T-cell (primary cell): ENCODE data around the gene PRDM16. TPM values are rescaled to one million over a fixed set of nuclear protein-coding genes. Genes with fewer than 3 reads are reported as not detected.

Experiments
- ATAC-seq, 4 experiments: fragments of 200-7000 bp in 3 of 4; fragments of 150-1000 bp in 1 of 4; cut with Tn5 transposase; replicated peaks in 1 of 4; 1 replicate in 3 of 4; 2 replicates in 1 of 4; pipeline ENCODE4 v1.10.0; 2021; ENCODE audit warnings: moderate library complexity in 3 of 4, mild to moderate bottlenecking in 2 of 4, moderate number of reproducible peaks in 1 of 4
- CTCF ChIA-PET, 2 donors: fragments of 300-600 bp; sonication (Branson Sonifier 250); formaldehyde crosslinking; loops; one replicate each; lab custom pipeline; 2022; ENCODE audit warnings: antibody characterized with exemption in 2 of 2; lab: Charles Lee
- POLR2A ChIA-PET, 2 donors: fragments of 300-600 bp; sonication (Branson Sonifier 250); formaldehyde crosslinking; loops; one replicate each; lab custom pipeline; 2022; ENCODE audit warnings: antibody characterized with exemption in 2 of 2; lab: Charles Lee
- DNase-seq, 35 experiments: peaks; one replicate each; pipeline versions ENCODE4 v3.0.0 to v3.0.0-alpha.2; 2013 to 2023
- H3K27ac ChIP-seq: one replicate; pipeline ENCODE4 v1.5.1; 2013; ENCODE audit warnings: low read length
- H3K27me3 ChIP-seq, 2 experiments: replicated peaks in 1 of 2; 1 replicate in 1 of 2; 2 replicates in 1 of 2; pipeline versions ENCODE4 v1.6.1 to v1.7.0; 2013; ENCODE audit warnings: low read length in 1 of 2, mixed read lengths in 1 of 2; ENCODE audit not compliant: control insufficient read depth in 2 of 2, insufficient read depth in 2 of 2; ENCODE audit errors: extremely low read depth in 1 of 2
- H3K36me3 ChIP-seq, 2 donors: 1 replicate in 1 of 2; 2 replicates in 1 of 2; pipeline versions ENCODE4 v1.6.1 to v1.7.0; 2013; ENCODE audit warnings: low read length in 1 of 2; ENCODE audit not compliant: control insufficient read depth in 2 of 2, insufficient read depth in 1 of 2; ENCODE audit errors: extremely low read depth in 1 of 2
- H3K4me1 ChIP-seq, 2 experiments: 1 replicate in 1 of 2; 2 replicates in 1 of 2; pipeline versions ENCODE4 v1.6.1 to v1.7.0; 2013; ENCODE audit warnings: low read length in 2 of 2, mixed read lengths in 1 of 2; ENCODE audit not compliant: insufficient read depth in 2 of 2, control insufficient read depth in 1 of 2; ENCODE audit errors: extremely low read depth in 1 of 2
- H3K4me3 ChIP-seq, 2 donors: 1 replicate in 1 of 2; 2 replicates in 1 of 2; pipeline versions ENCODE4 v1.5.1 to v1.7.0; 2013; ENCODE audit warnings: mild to moderate bottlenecking in 2 of 2, low read length in 1 of 2, moderate library complexity in 1 of 2; ENCODE audit not compliant: control insufficient read depth in 1 of 2; ENCODE audit errors: extremely low read depth in 1 of 2
- H3K9me3 ChIP-seq: 2 replicates; pipeline ENCODE4 v1.7.0; 2013
- H3K27ac Mint-ChIP-seq, 2 donors: one replicate each; pipeline ENCODE4 v1.8.0; 2020 to 2021; ENCODE audit warnings: mild to moderate bottlenecking in 2 of 2, mixed read lengths in 2 of 2
- H3K27me3 Mint-ChIP-seq, 2 donors: one replicate each; pipeline ENCODE4 v1.8.0; 2021 to 2022; ENCODE audit warnings: mixed read lengths in 2 of 2
- H3K36me3 Mint-ChIP-seq: one replicate; pipeline ENCODE4 v1.8.0; 2021; ENCODE audit warnings: mixed read lengths
- H3K4me1 Mint-ChIP-seq, 3 donors: one replicate each; pipeline ENCODE4 v1.8.0; 2020 to 2022; ENCODE audit warnings: mixed read lengths in 3 of 3, mild to moderate bottlenecking in 1 of 3
- H3K4me3 Mint-ChIP-seq, 3 donors: one replicate each; pipeline ENCODE4 v1.8.0; 2020 to 2022; ENCODE audit warnings: mild to moderate bottlenecking in 3 of 3, mixed read lengths in 3 of 3, moderate library complexity in 3 of 3
- H3K9me3 Mint-ChIP-seq, 3 donors: one replicate each; pipeline ENCODE4 v1.8.0; 2020 to 2022; ENCODE audit warnings: mixed read lengths in 3 of 3
- WGBS: methylation state at CpG from one replicate; pipeline ENCODE4 v1.1.5; 2013; ENCODE audit warnings: missing lambda C conversion rate; ENCODE audit not compliant: insufficient coverage; 5-methylcytosine and 5-hydroxymethylcytosine counted together
- total RNA-seq, 35 experiments: library from RNA in 6 of 35; stranded (reverse) in 6 of 35; fragments of 120-200 nt in 1 of 35; gene quantifications; one replicate each; pipeline versions ENCODE4 v1.2.1 to v1.2.4 and lab custom pipeline; 2013 to 2026

The PRDM16 gene
- total RNA-seq, 5 donors from 2014 or later (not counting 1 experiment from before 2014, with no cell fraction given) = 0.15 to 0.70 (median 0.24) TPM; not detected in 1

DNA sequence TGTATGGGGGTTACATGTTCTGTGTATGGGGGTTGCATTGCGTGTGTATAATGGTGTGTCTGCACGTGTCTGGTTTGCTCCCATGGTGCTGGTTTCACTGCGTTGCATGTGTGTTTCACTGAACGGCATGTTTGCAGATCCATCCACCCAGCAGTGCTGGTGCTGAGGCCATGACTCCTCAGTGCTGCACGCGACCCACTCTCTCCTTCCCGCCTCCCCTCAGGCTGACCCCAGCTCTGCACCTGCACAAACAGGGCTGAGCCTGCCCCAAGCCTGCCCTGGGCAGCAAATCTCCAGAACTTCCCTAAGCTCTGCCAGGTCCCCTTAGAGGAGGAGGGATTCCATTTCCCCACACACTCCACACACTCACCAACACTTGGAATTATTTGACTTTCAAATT is 29.0 kb upstream of the PRDM16 start:
- Histone ChIP-seq H3K4me1 (peaks cover 13 to 14% of the 10 kb centered on the region in 2 experiments), H3K9me3 (no peaks in the 10 kb centered on the region), H3K27me3 (peaks cover 0 to 19% of the 10 kb centered on the region in 2 experiments), H3K36me3 (no peaks in the 10 kb centered on the region), H3K27ac (no peak overlapping the region), H3K4me3 (no peak overlapping the region)
- DNase-seq (no peak), ATAC-seq (no peak)
- H3K9me3 Mint-ChIP-seq = no peaks in the 10 kb centered on the region
- ChIA-PET CTCF (no interaction called here), POLR2A (no interaction called here)
- 83% methylated on average over 6 of the region's 7 CpGs for WGBS
- H3K36me3 Mint-ChIP-seq = no peaks in the 10 kb centered on the region
- no peak overlapping the region for H3K4me3 Mint-ChIP-seq
- H3K4me1 Mint-ChIP-seq = peaks cover 0 to 8% (median 0%) of the 10 kb centered on the region in 3 donors
- no peak overlapping the region for H3K27ac Mint-ChIP-seq
- H3K27me3 Mint-ChIP-seq = peaks cover 7 to 9% of the 10 kb centered on the region in 2 donors

GRCh38 chr1:3042481-3042880 is 26.5 kb upstream of the PRDM16 start:
- DNase-seq (no peak), ATAC-seq (no peak)
- H3K36me3 Mint-ChIP-seq = no peaks in the 10 kb centered on the region
- H3K27ac Mint-ChIP-seq = no peak overlapping the region
- 80% methylated on average over 1 of the region's 9 CpGs for whole genome bisulfite sequencing
- Histone ChIP-seq H3K27ac (no peak overlapping the region), H3K36me3 (no peaks in the 10 kb centered on the region), H3K27me3 (peaks cover 0 to 17% of the 10 kb centered on the region in 2 experiments), H3K4me1 (peaks cover 13 to 14% of the 10 kb centered on the region in 2 experiments), H3K9me3 (no peaks in the 10 kb centered on the region), H3K4me3 (no peak overlapping the region)
- no peaks in the 10 kb centered on the region for H3K4me1 Mint-ChIP-seq
- CTCF ChIA-PET = no interaction called here
- POLR2A ChIA-PET = no interaction called here
- no peaks in the 10 kb centered on the region for H3K9me3 Mint-ChIP-seq
- H3K27me3 Mint-ChIP-seq = peaks cover 14% of the 10 kb centered on the region in 2 donors
- H3K4me3 Mint-ChIP-seq = no peak overlapping the region

- ATAC-seq = no peak
- Mint-ChIP-seq H3K36me3 (no peaks in the 10 kb centered on the region), H3K4me3 (no peak overlapping the region), H3K27me3 (peaks cover 30 to 39% of the 10 kb centered on the region in 2 donors), H3K27ac (no peak overlapping the region), H3K4me1 (no peaks in the 10 kb centered on the region), H3K9me3 (peaks cover 0 to 5% (median 0%) of the 10 kb centered on the region in 3 donors)
- DNase-seq = no peak
- Histone ChIP-seq H3K36me3 (no peaks in the 10 kb centered on the region), H3K4me3 (no peak overlapping the region), H3K27me3 (peaks cover 1 to 39% of the 10 kb centered on the region in 2 experiments), H3K27ac (no peak overlapping the region), H3K9me3 (no peaks in the 10 kb centered on the region), H3K4me1 (no peaks in the 10 kb centered on the region)
- POLR2A ChIA-PET = no interaction called here
- WGBS = 77% methylated on average over 5 of the region's 7 CpGs
- CTCF ChIA-PET = no interaction called here
Measured at GRCh38 chr1:3049164-3049563, 19.8 kb upstream of the PRDM16 start.

DNA sequence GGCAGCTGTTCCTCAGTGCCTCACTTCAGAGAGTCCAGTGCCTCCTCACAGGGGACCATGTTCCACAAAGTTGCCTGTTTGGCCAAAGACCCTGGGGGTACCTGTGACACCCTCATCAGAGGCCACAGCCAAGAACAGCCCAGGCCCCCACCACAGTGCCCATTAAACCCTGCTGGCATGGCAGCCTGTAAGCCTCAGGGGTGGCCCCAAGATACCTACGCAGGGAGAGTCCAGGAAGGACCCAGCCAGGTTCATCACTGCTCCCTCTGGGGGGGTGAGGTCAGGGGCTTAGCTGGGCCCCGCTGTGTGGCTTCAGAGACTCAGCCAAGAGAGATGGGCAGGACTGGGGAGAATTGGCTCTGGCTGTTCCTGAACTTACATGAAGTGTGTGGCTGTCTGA is 19.1 kb upstream of the PRDM16 start:
- H3K4me1 ChIP-seq = no peaks in the 10 kb centered on the region
- Mint-ChIP-seq H3K4me3 (no peak overlapping the region), H3K36me3 (no peaks in the 10 kb centered on the region), H3K27me3 (peaks cover 25 to 33% of the 10 kb centered on the region in 2 donors), H3K9me3 (peaks cover 0 to 5% (median 0%) of the 10 kb centered on the region in 3 donors), H3K4me1 (no peaks in the 10 kb centered on the region), H3K27ac (no peak overlapping the region)
- H3K4me3 ChIP-seq = no peak overlapping the region
- CTCF ChIA-PET = no interaction called here
- WGBS = 83% methylated on average over 1 of the region's 2 CpGs
- no peaks in the 10 kb centered on the region for H3K9me3 ChIP-seq
- POLR2A ChIA-PET = no interaction called here
- peaks cover 2 to 42% of the 10 kb centered on the region in 2 experiments for H3K27me3 ChIP-seq
- H3K36me3 ChIP-seq = no peaks in the 10 kb centered on the region
- ATAC-seq = no peak
- DNase-seq = no peak
- H3K27ac ChIP-seq = no peak overlapping the region

DNA sequence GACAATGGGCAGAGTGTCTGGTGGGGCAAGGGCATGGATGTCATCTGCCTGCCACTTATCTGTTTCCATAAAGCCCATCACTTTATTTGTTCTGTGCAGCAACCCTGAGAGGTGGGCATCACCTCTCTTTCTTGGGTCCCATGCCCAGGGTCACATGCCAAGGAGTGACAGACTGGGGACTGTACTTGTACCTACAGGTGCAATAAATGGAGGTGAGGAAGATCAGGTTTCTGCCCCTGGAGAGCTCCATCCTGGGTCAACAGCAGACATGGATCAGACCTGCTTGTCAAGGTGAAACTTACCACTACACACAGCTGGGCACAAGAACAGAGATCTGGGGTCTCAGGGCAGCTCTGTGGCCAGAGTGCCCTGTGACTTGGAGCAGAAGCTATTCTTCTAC is 18.4 kb upstream of the PRDM16 start:
- Mint-ChIP-seq H3K4me1 (no peaks in the 10 kb centered on the region), H3K27me3 (peaks cover 23 to 31% of the 10 kb centered on the region in 2 donors), H3K4me3 (no peak overlapping the region), H3K36me3 (no peaks in the 10 kb centered on the region), H3K9me3 (peaks cover 0 to 5% (median 0%) of the 10 kb centered on the region in 3 donors), H3K27ac (no peak overlapping the region)
- H3K4me3 ChIP-seq = no peak overlapping the region
- POLR2A ChIA-PET = no interaction called here
- H3K36me3 ChIP-seq = no peaks in the 10 kb centered on the region
- peaks cover 2 to 41% of the 10 kb centered on the region in 2 experiments for H3K27me3 ChIP-seq
- H3K4me1 ChIP-seq = no peaks in the 10 kb centered on the region
- CTCF ChIA-PET = no interaction called here
- no peak for DNase-seq
- no peak overlapping the region for H3K27ac ChIP-seq
- no peak for ATAC-seq
- no peaks in the 10 kb centered on the region for H3K9me3 ChIP-seq

DNA sequence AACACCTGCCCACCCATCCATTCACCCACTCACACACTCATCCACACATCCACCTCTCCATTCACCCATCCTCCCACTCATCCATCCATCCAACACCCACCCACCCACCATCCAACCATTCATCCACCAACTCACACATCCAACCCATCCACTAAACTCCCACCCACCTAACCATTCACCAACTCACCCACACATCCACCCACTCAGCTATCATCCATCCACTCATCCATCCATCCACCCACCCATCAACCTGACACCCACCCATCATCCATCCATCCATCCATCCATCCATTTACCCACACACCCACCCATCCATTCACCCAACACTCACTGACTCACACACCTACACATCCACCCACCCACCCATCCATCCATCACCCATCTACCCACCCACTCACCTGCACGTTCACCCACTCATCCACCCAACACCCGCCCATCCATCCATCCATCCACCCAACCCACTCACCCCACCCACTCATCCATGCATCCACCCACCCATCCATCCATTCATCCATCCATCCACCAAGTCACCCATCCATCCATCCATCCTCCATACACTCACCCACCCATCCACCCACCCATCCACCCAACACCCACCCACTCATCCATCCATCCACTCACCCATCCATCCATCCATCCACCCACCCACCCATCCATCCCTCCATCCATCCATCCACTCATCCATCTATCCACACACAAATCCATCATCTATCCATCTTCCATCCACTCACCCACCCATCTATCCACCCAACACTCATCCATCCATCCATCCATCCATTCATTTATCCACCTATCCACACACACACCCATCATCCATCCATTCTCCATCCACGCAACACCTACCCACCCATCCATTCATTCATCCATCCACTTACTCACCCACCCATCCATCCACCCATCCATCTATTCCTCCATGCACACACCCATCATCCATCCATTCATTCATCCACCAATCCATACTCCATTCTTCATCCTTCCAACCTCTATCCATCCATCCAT is 17.4 kb upstream of the PRDM16 start:
- CTCF ChIA-PET = no interaction called here
- H3K4me1 Mint-ChIP-seq = no peaks in the 10 kb centered on the region
- WGBS = 73% methylated on average over 3 of the region's 3 CpGs
- no peak overlapping the region for H3K27ac Mint-ChIP-seq
- Histone ChIP-seq H3K27me3 (peaks cover 2 to 40% of the 10 kb centered on the region in 2 experiments), H3K36me3 (no peaks in the 10 kb centered on the region), H3K4me3 (no peak overlapping the region), H3K4me1 (no peaks in the 10 kb centered on the region), H3K27ac (no peak overlapping the region), H3K9me3 (no peaks in the 10 kb centered on the region)
- H3K36me3 Mint-ChIP-seq = no peaks in the 10 kb centered on the region
- POLR2A ChIA-PET = no interaction called here
- peaks cover 0 to 5% (median 0%) of the 10 kb centered on the region in 3 donors for H3K9me3 Mint-ChIP-seq
- DNase-seq = no peak
- no peak for ATAC-seq
- peaks cover 22 to 26% of the 10 kb centered on the region in 2 donors for H3K27me3 Mint-ChIP-seq
- no peak overlapping the region for H3K4me3 Mint-ChIP-seq
